ENCODE measurements around the gene BMP8A.

The BMP8A gene

DNA sequence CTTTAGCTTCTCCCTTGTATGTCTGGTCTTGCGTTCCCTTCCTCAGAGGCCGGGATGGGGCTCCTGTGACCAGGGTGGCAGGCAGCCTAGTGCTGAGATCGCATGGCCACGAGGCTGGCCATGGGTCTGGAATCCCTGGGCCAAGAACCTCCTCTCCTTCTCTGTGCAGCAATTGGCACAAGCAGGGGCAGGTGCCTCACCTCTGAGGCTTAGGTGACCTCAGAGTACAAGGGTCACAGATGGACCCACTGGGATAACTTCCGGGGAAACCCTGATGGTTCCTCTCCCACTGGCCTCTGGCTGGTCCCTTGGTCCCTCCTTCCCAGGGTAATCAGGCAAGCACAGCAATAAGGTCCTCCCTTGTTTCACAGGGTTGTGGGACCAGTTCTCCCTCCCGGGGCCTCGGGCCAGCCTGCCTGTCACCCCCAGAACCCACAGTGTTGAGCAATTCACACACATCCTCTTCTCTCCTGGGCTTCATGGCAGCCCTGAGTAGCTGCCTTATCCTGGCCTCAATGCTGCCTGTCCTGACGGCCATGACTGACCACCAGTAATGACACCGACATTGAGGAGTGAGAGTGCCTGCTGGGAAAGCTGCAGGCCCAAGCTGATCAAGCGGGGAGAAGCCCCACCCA, 38.6 kb downstream of the BMP8A start:
- H3K79me2 ChIP-seq (ENCODE audit: insufficient read depth, low read length): no peaks in the 10 kb centered on the region
- H3K9ac ChIP-seq (ENCODE audit: low read length): no peak overlapping the region
- TF ChIP-seq, protein P1, sequence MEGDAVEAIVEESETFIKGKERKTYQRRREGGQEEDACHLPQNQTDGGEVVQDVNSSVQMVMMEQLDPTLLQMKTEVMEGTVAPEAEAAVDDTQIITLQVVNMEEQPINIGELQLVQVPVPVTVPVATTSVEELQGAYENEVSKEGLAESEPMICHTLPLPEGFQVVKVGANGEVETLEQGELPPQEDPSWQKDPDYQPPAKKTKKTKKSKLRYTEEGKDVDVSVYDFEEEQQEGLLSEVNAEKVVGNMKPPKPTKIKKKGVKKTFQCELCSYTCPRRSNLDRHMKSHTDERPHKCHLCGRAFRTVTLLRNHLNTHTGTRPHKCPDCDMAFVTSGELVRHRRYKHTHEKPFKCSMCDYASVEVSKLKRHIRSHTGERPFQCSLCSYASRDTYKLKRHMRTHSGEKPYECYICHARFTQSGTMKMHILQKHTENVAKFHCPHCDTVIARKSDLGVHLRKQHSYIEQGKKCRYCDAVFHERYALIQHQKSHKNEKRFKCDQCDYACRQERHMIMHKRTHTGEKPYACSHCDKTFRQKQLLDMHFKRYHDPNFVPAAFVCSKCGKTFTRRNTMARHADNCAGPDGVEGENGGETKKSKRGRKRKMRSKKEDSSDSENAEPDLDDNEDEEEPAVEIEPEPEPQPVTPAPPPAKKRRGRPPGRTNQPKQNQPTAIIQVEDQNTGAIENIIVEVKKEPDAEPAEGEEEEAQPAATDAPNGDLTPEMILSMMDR (IDR thresholded peaks at IDR 0.05; ENCODE audit: insufficient read depth, low read length, poor library complexity, severe bottlenecking): no peak
- no peak for TF ChIP-seq EZH2phosphoT487 (conservative IDR thresholded peaks at IDR 0.05; ENCODE audit: low read length)
- H3K36me3 ChIP-seq (ENCODE audit: low read length): 0 out of 2 replicates have a peak, but pooled peaks cover 3% of the 10 kb centered on the region
- H3K9me3 ChIP-seq (ENCODE audit: insufficient read depth, low read length): no peaks in the 10 kb centered on the region
- no peaks in the 10 kb centered on the region for H4K20me1 ChIP-seq (ENCODE audit: low read depth, low read length)
- H2AFZ ChIP-seq (ENCODE audit: low read depth, low read length, severe bottlenecking): no peak overlapping the region
- H3K4me3 ChIP-seq (ENCODE audit: insufficient read depth, low read length, poor library complexity, severe bottlenecking): no peak overlapping the region
- no peak overlapping the region for H3K27ac ChIP-seq (ENCODE audit: low read depth, low read length)
- no peaks in the 10 kb centered on the region for H3F3A ChIP-seq (ENCODE audit: insufficient read depth)
- H3K4me2 ChIP-seq (ENCODE audit: low read depth, low read length, poor library complexity, severe bottlenecking): no peak overlapping the region
- H3K9me2 ChIP-seq (replicated peaks; ENCODE audit: insufficient read depth, low read length): no peaks in the 10 kb centered on the region
- no peaks in the 10 kb centered on the region for H3K27me3 ChIP-seq (ENCODE audit: low read length)

DNA sequence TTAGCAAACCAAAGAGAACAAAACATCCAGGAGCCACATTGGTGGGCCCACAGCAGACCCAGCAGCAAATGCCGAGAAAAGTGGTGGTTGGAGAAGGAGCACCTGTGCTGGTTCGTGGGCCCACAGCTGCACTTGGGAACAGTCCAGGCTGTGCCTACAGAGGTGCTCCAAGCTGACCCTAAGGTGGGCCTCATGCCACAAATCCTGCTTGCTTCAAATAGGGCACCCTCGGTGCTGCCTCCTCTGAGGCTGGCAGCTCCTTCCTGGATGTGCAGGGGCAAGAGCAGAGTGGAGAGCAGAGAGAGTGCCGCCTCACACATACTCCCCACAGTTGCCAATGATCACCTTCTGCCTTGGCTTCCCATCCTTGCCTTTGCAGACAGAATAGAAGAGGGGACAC, 40.1 kb downstream of the BMP8A start:
- Histone ChIP-seq H3F3A (ENCODE audit: insufficient read depth) (no peaks in the 10 kb centered on the region), H4K20me1 (ENCODE audit: low read depth, low read length) (no peaks in the 10 kb centered on the region), H3K9me3 (ENCODE audit: insufficient read depth, low read length) (no peaks in the 10 kb centered on the region), H3K27me3 (ENCODE audit: low read length) (no peaks in the 10 kb centered on the region), H3K79me2 (ENCODE audit: insufficient read depth, low read length) (no peaks in the 10 kb centered on the region), H2AFZ (ENCODE audit: low read depth, low read length, severe bottlenecking) (no peak overlapping the region), H3K36me3 (ENCODE audit: low read length) (0 out of 2 replicates have a peak, but pooled peaks cover 3% of the 10 kb centered on the region), H3K27ac (ENCODE audit: low read depth, low read length) (no peak overlapping the region), H3K4me3 (ENCODE audit: insufficient read depth, low read length, poor library complexity, severe bottlenecking) (no peak overlapping the region), H3K4me2 (ENCODE audit: low read depth, low read length, poor library complexity, severe bottlenecking) (no peak overlapping the region), H3K9ac (ENCODE audit: low read length) (no peak overlapping the region), H3K9me2 (replicated peaks; ENCODE audit: insufficient read depth, low read length) (no peaks in the 10 kb centered on the region)
- no peak for TF ChIP-seq EZH2phosphoT487 (conservative IDR thresholded peaks at IDR 0.05; ENCODE audit: low read length)
- TF ChIP-seq, protein P1 (IDR thresholded peaks at IDR 0.05; ENCODE audit: insufficient read depth, low read length, poor library complexity, severe bottlenecking): no peak

DNA sequence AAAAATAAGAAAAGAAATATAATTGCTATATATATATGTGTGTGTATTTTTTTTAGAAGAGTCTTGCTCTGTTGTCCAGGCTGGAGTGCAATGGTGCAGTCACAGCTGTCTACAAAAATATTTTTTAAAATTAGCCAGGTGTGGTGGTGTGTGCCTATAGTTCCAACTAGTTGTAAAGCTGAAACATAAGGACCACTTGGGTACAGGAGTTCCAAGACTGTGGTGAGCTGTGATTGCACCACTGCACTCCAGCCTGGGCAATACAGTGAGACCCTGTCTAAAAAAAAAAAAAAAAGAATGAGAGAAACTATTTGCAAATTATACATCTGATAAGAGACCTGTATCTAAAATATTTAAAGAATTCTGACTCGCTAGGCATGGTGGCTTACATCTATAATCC, 42.0 kb downstream of the BMP8A start:
- no peaks in the 10 kb centered on the region for H3K79me2 ChIP-seq (ENCODE audit: insufficient read depth, low read length)
- no peaks in the 10 kb centered on the region for H4K20me1 ChIP-seq (ENCODE audit: low read depth, low read length)
- H2AFZ ChIP-seq (ENCODE audit: low read depth, low read length, severe bottlenecking): no peak overlapping the region
- H3F3A ChIP-seq (ENCODE audit: insufficient read depth): no peaks in the 10 kb centered on the region
- no peak overlapping the region for H3K4me2 ChIP-seq (ENCODE audit: low read depth, low read length, poor library complexity, severe bottlenecking)
- no peaks in the 10 kb centered on the region for H3K9me3 ChIP-seq (ENCODE audit: insufficient read depth, low read length)
- no peak overlapping the region for H3K4me3 ChIP-seq (ENCODE audit: insufficient read depth, low read length, poor library complexity, severe bottlenecking)
- no peak overlapping the region for H3K27ac ChIP-seq (ENCODE audit: low read depth, low read length)
- TF ChIP-seq, protein P1 (IDR thresholded peaks at IDR 0.05; ENCODE audit: insufficient read depth, low read length, poor library complexity, severe bottlenecking): no peak
- no peak for TF ChIP-seq EZH2phosphoT487 (conservative IDR thresholded peaks at IDR 0.05; ENCODE audit: low read length)
- H3K9ac ChIP-seq (ENCODE audit: low read length): no peak overlapping the region
- H3K36me3 ChIP-seq (ENCODE audit: low read length): 0 out of 2 replicates have a peak, but pooled peaks cover 3% of the 10 kb centered on the region
- no peaks in the 10 kb centered on the region for H3K27me3 ChIP-seq (ENCODE audit: low read length)
- no peaks in the 10 kb centered on the region for H3K9me2 ChIP-seq (replicated peaks; ENCODE audit: insufficient read depth, low read length)
